Right kidney (tissue), 9 donors: Measurements from ENCODE around the gene NPC2.
"Not testable (repeated sequence)": the region's sequence is repeated elsewhere in the genome, so short reads cannot be mapped to it uniquely, and the experiment has no call there.

Source experiments
- DNase-seq: peaks from one replicate; pipeline ENCODE4 v3.0.0-alpha.2; 2016
- long read RNA-seq, 8 donors: transcript quantifications; one replicate each; lab custom pipeline, GENCODE V29; 2026

NPC2 gene
- long read RNA-seq, donor 1, transcript NPC2-207 (5 exons, 1,035 nt) = major isoform, 216 of 245 reads
- long read RNA-seq, donor 1, partial matches to known transcripts = 26 of 245 reads
- long read RNA-seq, donor 1, other reads (novel, unspliced or antisense) = 0 of 245 reads
- long read RNA-seq, donor 2, transcript NPC2-207 (5 exons, 1,035 nt) = major isoform, 115 of 142 reads
- long read RNA-seq, donor 2, partial matches to known transcripts = 22 of 142 reads
- long read RNA-seq, donor 2, other reads (novel, unspliced or antisense) = 0 of 142 reads
- long read RNA-seq, donor 3, transcript NPC2-207 (5 exons, 1,035 nt) = major isoform, 94 of 106 reads
- long read RNA-seq, donor 3, partial matches to known transcripts = 11 of 106 reads
- long read RNA-seq, donor 3, other reads (novel, unspliced or antisense) = 0 of 106 reads
- long read RNA-seq, donor 4, transcript NPC2-207 (5 exons, 1,035 nt) = major isoform, 176 of 189 reads
- long read RNA-seq, donor 4, partial matches to known transcripts = 10 of 189 reads
- long read RNA-seq, donor 4, other reads (novel, unspliced or antisense) = 0 of 189 reads
- long read RNA-seq, donor 5, transcript NPC2-207 (5 exons, 1,035 nt) = major isoform, 155 of 323 reads
- long read RNA-seq, donor 5, partial matches to known transcripts = 164 of 323 reads
- long read RNA-seq, donor 5, other reads (novel, unspliced or antisense) = 0 of 323 reads
- long read RNA-seq, donor 6, transcript NPC2-207 (5 exons, 1,035 nt) = major isoform, 144 of 236 reads
- long read RNA-seq, donor 6, partial matches to known transcripts = 39 of 236 reads
- long read RNA-seq, donor 6, other reads (novel, unspliced or antisense) = 49 of 236 reads
- long read RNA-seq, donor 7 = 0 reads
- long read RNA-seq, donor 8, transcript NPC2-207 (5 exons, 1,035 nt) = major isoform, 198 of 235 reads
- long read RNA-seq, donor 8, partial matches to known transcripts = 32 of 235 reads
- long read RNA-seq, donor 8, other reads (novel, unspliced or antisense) = 0 of 235 reads

- DNase-seq = peak; percentile 88
Measured at GRCh38 chr14:74492776-74493342, at the start of gene NPC2. NPC2 (minus strand) TSS chr14:74493305; CDS start chr14:74493274, 31 bp downstream.

GRCh38 chr14:74542056-74542685 is 49.1 kb upstream of the NPC2 start:
- DNase-seq = no peak

- DNase-seq = no peak
Measured at GRCh38 chr14:74541225-74541624, 48.1 kb upstream of the NPC2 start.

GRCh38 chr14:74539503-74539902 is 46.4 kb upstream of the NPC2 start:
- no peak for DNase-seq

GRCh38 chr14:74538411-74539391 is 45.6 kb upstream of the NPC2 start:
- no peak for DNase-seq

GRCh38 chr14:74536336-74536735 is 43.2 kb upstream of the NPC2 start:
- not testable (repeated sequence) for DNase-seq

GRCh38 chr14:74535756-74536325 is 42.7 kb upstream of the NPC2 start:
- DNase-seq = no peak

- no peak for DNase-seq
Measured at GRCh38 chr14:74533576-74533975, 40.5 kb upstream of the NPC2 start.

GRCh38 chr14:74532246-74532645 is 39.1 kb upstream of the NPC2 start:
- DNase-seq = no peak

- DNase-seq = no peak
Measured at GRCh38 chr14:74531467-74531866, 38.4 kb upstream of the NPC2 start.

- no peak for DNase-seq
Measured at GRCh38 chr14:74531006-74531405, 37.9 kb upstream of the NPC2 start.

- no peak for DNase-seq
Measured at GRCh38 chr14:74528886-74529285, 35.8 kb upstream of the NPC2 start.

GRCh38 chr14:74528406-74528805 is 35.3 kb upstream of the NPC2 start:
- DNase-seq = no peak

- no peak for DNase-seq
Measured at GRCh38 chr14:74527736-74528280, 34.7 kb upstream of the NPC2 start.

- no peak for DNase-seq
Measured at GRCh38 chr14:74526854-74527585, 33.9 kb upstream of the NPC2 start.

- DNase-seq = no peak
Measured at GRCh38 chr14:74525361-74525851, 32.3 kb upstream of the NPC2 start.

GRCh38 chr14:74524812-74525135 is 31.7 kb upstream of the NPC2 start:
- no peak for DNase-seq

GRCh38 chr14:74524076-74524811 is 31.1 kb upstream of the NPC2 start:
- DNase-seq = no peak

- no peak for DNase-seq
Measured at GRCh38 chr14:74522740-74523139, 29.6 kb upstream of the NPC2 start.
